Activated gamma-delta T cell treated with anti-CD3 and anti-CD28 coated beads, Interleukin-2, amount 50 U/mL, for 16 hours (primary cell): ENCODE results near the gene DIAPH1.

Experiments
- DNase-seq: peaks from one replicate; pipeline ENCODE4 v3.0.0-alpha.2; 2020; ENCODE audit warnings: low read depth

The DIAPH1 gene

GRCh38 chr5:141506381-141507155 is 112.2 kb downstream of the DIAPH1 start:
- DNase-seq = no peak

- no peak for DNase-seq
Observed at GRCh38 chr5:141504216-141504615, 114.6 kb downstream of the DIAPH1 start.

- DNase-seq = no peak
Observed at GRCh38 chr5:141503681-141504080, 115.1 kb downstream of the DIAPH1 start.

DNA sequence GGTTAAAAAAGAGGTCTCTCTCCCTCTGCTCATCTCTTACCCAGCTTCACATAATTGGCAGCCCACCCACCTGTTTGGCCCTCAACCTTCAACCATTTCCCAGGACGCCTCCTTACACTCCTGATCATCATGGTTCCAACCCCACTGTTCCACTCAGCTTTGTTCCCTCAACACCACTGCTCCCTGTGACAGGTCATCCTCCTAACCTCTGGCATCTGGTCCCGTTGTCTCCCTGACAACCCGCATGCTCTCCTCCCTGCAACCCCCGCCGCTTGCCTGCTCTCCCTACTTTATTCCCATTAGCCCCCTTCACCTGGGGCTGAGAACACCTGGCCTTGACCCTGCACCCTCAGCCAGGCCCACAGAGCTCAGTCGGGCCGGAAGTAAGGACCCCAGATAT is 117.0 kb downstream of the DIAPH1 start:
- no peak for DNase-seq

- DNase-seq = no peak
Observed at GRCh38 chr5:141496038-141496437, 122.8 kb downstream of the DIAPH1 start.

GRCh38 chr5:141495453-141495811 is 123.4 kb downstream of the DIAPH1 start:
- no peak for DNase-seq

DNA sequence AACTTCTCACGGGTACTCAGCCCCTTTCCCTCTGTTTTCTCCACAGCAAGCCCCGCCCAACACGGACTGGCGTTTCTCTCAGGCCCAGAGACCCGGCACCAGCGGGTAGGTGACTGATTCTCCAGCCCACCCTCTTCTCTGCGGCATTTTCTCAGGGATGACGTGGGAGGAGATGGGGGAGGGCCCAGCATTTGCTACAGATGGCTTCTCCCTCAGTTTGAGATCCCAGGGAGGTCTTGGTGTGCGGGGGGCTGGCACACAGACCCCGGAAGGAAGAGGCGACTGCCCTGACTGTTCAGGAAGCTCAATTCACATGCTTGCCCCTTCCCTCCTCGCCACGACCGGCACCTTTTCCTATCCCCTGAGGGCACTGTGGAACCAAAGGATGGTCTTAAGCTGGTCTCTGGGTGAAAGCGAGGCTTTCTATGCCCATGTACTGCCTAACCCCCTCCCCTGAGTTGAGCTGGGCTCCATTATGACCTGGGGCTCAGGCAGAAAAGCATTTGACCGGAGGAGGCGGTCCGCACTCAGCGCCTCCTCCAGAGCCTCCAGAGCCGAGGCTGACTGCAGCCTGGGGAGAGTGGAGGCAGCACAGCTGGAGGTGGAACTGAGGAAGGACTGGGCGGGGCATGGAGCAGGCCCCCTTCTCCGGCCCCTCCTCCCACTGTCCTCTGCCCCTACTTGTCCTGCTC is 123.9 kb downstream of the DIAPH1 start:
- no peak for DNase-seq

DNA sequence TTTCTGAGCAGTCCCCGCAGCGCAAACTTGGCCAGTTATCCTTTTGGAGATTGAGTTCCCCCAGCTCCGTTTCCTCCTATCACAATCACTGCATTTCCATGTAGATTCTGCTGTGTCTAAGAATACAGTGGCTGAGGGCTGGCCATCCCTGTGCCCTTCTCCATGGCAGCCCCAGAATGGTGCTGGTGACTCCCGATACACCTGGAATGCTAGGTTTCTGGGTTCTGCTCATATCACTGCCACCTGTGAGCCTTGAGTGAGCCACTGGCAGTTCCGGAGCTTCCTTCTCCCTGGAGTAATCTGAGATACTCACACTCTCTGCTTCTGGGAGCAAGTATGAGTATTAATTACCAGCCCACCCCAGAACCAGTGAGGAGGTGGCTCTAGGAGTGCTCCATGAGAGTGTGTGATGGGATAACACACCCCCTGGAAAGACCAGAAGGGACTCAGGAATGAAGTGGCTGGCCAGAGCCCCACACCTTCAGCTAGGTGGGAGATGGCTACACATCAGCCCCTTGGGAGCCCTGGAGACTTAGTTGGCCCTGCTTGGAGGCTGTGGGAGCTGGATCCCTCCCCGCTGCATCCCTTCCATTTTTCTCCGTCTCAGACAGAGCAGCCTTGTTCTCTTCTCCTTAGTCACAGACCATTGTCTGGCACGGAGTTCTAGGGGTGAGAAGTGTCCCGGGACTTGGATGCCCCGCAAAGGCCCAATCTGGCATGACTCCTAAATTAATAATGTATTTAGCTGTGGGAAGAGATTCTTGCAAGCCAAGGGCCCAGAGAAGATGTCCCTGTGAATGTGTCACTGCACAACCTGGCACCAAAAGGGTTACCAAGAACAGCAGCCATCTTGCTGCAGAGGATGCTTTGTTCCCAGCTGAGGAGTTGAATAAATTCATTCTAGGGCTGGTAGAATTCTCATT is 125.0 kb downstream of the DIAPH1 start:
- no peak for DNase-seq

GRCh38 chr5:141492168-141492885 is 126.5 kb downstream of the DIAPH1 start:
- DNase-seq = no peak

- no peak for DNase-seq
Observed at GRCh38 chr5:141491323-141492167, 127.3 kb downstream of the DIAPH1 start.

DNA sequence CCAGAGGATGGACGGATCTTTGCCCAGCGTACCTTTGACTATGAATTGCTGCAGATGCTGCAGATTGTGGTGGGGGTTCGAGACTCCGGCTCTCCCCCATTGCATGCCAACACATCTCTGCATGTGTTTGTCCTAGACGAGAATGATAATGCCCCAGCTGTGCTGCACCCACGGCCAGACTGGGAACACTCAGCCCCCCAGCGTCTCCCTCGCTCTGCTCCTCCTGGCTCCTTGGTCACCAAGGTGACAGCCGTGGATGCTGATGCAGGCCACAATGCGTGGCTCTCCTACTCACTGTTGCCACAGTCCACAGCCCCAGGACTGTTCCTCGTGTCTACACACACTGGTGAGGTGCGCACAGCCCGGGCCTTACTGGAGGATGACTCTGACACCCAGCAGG is 128.0 kb downstream of the DIAPH1 start:
- DNase-seq = no peak

- DNase-seq = no peak
Observed at GRCh38 chr5:141490271-141490670, 128.5 kb downstream of the DIAPH1 start.

GRCh38 chr5:141489841-141490240 is 129.0 kb downstream of the DIAPH1 start:
- DNase-seq = no peak

DNA sequence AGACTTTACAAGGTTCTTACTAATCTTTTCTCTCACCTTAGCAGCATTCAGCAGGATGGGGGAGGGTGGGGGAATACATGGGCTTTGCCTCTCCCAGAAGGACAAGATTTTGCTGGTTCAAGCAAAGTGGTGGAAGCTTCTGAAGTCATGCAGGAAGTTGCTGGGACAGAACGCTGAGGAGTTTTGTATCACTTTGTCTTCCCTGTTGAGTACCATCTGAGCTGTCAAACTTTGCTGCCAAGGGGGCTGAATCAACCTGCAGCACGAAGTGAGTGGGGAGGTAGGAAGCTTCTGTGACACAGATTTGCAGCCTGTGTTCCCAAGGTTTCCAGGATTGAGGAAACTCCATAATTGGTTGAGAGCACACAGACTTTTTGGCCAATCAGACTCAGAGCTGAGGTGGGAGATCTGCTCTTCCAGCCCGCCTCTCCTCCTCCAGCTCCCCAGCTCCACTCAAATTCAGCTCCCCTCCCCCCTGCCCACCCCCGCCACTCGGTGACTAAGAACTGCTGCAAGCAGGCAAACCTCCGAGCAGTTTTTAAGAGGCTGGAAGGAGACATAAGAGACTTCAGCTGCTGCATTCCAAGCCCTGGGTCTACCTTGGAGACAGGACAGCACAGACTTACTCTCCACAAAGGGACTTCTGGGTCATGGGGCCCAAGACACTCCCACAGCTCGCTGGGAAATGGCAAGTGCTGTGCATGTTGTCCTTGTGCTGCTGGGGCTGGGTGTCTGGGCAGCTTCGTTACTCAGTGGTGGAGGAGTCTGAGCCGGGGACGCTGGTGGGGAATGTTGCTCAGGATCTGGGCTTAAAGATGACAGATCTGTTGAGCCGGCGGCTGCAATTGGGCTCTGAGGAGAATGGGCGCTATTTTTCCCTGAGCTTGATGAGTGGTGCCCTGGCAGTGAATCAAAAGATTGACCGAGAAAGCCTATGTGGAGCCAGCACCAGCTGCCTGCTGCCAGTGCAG is 129.9 kb downstream of the DIAPH1 start, which contains the start of gene PCDHGC5:
TSS of gene PCDHGC5 (plus strand) at position 491 of the 971 bp plus-strand sequence. CDS start at position 651, 160 bp downstream.
- DNase-seq = no peak

- DNase-seq = no peak
Observed at GRCh38 chr5:141487131-141487530, 131.7 kb downstream of the DIAPH1 start.

DNA sequence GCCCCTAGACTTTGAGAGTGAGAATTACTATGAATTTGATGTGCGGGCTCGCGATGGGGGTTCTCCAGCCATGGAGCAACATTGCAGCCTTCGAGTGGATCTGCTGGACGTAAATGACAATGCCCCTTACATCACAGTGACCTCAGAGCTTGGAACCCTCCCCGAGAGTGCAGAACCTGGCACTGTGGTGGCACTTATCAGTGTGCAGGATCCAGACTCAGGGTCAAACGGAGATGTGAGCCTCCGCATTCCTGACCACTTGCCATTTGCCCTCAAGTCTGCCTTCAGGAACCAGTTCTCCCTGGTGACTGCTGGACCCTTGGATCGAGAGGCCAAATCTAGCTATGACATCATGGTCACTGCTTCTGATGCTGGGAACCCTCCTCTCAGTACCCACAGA is 132.7 kb downstream of the DIAPH1 start:
- no peak for DNase-seq

GRCh38 chr5:141485321-141486055 is 133.3 kb downstream of the DIAPH1 start:
- DNase-seq = no peak

- DNase-seq = no peak
Observed at GRCh38 chr5:141484641-141485311, 134.0 kb downstream of the DIAPH1 start, which contains the start of gene PCDHGC4. TSS of gene PCDHGC4 (plus strand) at chr5:141485030. CDS start at chr5:141485174, 144 bp downstream.
